Osteoblast (primary cell): Measurements from ENCODE around the gene RETREG2. TPM values are rescaled to one million over a fixed set of nuclear protein-coding genes. Genes with fewer than 3 reads are reported as not detected.

Experiments used
- DNase-seq: peaks from one replicate; pipeline ENCODE4 v3.0.0; 2011; ENCODE audit warnings: low spot score, mixed read lengths; ENCODE audit not compliant: insufficient read length; ENCODE audit errors: missing footprints
- H2AFZ ChIP-seq: 2 replicates; pipeline ENCODE4 v1.6.0; 2011; ENCODE audit warnings: mild to moderate bottlenecking, low read length
- H3K27ac ChIP-seq: 2 replicates; pipeline ENCODE4 v1.5.1; 2011; ENCODE audit warnings: mild to moderate bottlenecking, low read depth, low read length, moderate library complexity
- H3K27me3 ChIP-seq: 2 replicates; pipeline ENCODE4 v1.6.0; 2012; ENCODE audit warnings: mild to moderate bottlenecking, control low read depth, inconsistent platforms, low read length, moderate library complexity; ENCODE audit not compliant: insufficient read depth
- H3K36me3 ChIP-seq: 2 replicates; pipeline ENCODE4 v1.5.1; 2011; ENCODE audit warnings: mild to moderate bottlenecking, low read length, control low read depth, moderate library complexity; ENCODE audit not compliant: insufficient read depth
- H3K4me1 ChIP-seq: 2 replicates; pipeline ENCODE4 v1.5.1; 2011; ENCODE audit warnings: mild to moderate bottlenecking, low read length, control low read depth, moderate library complexity; ENCODE audit not compliant: insufficient read depth
- H3K4me2 ChIP-seq: 2 replicates; pipeline ENCODE4 v1.6.0; 2011; ENCODE audit warnings: mild to moderate bottlenecking, low read length; ENCODE audit not compliant: insufficient read depth
- H3K4me3 ChIP-seq: fragments of 200-600 bp; sonication (generic); 3 replicates; pipeline ENCODE4 v1.5.1; 2012; ENCODE audit warnings: mild to moderate bottlenecking, low read length, inconsistent platforms; ENCODE audit not compliant: insufficient read depth
- H3K79me2 ChIP-seq: 2 replicates; pipeline ENCODE4 v1.6.0; 2012; ENCODE audit warnings: mild to moderate bottlenecking, low read length, control low read depth, inconsistent platforms; ENCODE audit not compliant: insufficient read depth
- H3K9me3 ChIP-seq: 2 replicates; pipeline ENCODE4 v1.5.1; 2011; ENCODE audit warnings: low read depth, low read length, control low read depth
- H4K20me1 ChIP-seq: 2 replicates; pipeline ENCODE4 v1.6.0; 2012; ENCODE audit warnings: mild to moderate bottlenecking, low read length, control low read depth; ENCODE audit not compliant: insufficient read depth
- total RNA-seq: library from RNA; depleted of rRNA; stranded (reverse); fragments of >200 nt; gene quantifications from 2 replicates; pipeline ENCODE4 v1.2.3, GENCODE V29; 2012
- TF ChIP-seq, protein P1 (sequence below): IDR thresholded peaks from 2 replicates; pipeline ENCODE4 v1.5.1; 2011; ENCODE audit warnings: mild to moderate bottlenecking, low read depth, low read length, moderate library complexity; ENCODE audit errors: extremely low read depth

The RETREG2 gene
- total RNA-seq, 1 donor: 121 TPM

DNA sequence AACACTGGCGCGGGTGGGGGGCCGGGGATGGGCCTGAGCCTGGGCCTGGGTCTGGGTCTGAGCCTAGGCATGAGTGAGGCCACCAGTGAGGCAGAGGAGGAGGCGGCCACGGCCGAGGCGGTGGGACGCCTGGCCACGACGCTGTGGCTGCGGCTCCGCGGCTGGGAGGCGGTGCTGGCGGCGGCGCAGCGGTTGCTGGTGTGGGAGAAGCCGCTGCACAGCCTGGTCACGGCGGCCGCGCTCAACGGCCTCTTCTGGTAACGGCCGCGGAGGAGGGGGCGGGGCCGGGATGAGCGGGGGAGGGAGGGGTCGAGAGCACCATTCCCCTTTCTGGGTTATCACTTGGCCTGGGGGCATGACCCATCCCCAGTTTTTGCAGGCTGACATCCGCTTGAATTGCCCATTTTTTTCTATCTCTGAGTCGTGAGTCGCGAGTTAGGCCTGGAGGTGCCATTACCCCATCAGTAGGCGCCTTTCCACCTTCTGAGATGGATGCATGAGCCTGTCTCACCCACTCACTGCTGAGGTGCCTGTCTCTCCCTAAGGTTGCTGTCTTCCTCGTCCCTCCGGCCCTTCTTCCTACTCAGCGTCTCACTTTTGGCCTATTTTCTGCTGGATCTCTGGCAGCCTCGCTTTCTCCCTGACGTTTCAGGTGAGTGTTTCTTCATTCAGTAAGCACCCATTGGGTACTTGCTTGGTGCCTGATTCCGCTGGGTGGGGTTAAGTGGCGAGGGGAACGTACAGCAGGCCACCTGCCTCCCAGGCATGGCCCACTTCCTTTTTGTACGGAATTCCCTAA is 501 bp downstream of the RETREG2 start:
- Histone ChIP-seq H3K36me3 (peaks cover 46% of the 10 kb centered on the region), H4K20me1 (peaks cover 18% of the 10 kb centered on the region), H3K4me3 (peak overlapping the region; percentile 78), H3K27ac (peak overlapping the region; percentile 24), H2AFZ (peak overlapping the region; percentile 57), H3K4me1 (peaks cover 30% of the 10 kb centered on the region), H3K4me2 (peak overlapping the region; percentile 94), H3K9me3 (no peaks in the 10 kb centered on the region), H3K79me2 (peaks cover 56% of the 10 kb centered on the region), H3K27me3 (no peaks in the 10 kb centered on the region)
- peak; percentile 89 for DNase-seq
- TF ChIP-seq, protein P1, sequence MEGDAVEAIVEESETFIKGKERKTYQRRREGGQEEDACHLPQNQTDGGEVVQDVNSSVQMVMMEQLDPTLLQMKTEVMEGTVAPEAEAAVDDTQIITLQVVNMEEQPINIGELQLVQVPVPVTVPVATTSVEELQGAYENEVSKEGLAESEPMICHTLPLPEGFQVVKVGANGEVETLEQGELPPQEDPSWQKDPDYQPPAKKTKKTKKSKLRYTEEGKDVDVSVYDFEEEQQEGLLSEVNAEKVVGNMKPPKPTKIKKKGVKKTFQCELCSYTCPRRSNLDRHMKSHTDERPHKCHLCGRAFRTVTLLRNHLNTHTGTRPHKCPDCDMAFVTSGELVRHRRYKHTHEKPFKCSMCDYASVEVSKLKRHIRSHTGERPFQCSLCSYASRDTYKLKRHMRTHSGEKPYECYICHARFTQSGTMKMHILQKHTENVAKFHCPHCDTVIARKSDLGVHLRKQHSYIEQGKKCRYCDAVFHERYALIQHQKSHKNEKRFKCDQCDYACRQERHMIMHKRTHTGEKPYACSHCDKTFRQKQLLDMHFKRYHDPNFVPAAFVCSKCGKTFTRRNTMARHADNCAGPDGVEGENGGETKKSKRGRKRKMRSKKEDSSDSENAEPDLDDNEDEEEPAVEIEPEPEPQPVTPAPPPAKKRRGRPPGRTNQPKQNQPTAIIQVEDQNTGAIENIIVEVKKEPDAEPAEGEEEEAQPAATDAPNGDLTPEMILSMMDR: no peak

DNA sequence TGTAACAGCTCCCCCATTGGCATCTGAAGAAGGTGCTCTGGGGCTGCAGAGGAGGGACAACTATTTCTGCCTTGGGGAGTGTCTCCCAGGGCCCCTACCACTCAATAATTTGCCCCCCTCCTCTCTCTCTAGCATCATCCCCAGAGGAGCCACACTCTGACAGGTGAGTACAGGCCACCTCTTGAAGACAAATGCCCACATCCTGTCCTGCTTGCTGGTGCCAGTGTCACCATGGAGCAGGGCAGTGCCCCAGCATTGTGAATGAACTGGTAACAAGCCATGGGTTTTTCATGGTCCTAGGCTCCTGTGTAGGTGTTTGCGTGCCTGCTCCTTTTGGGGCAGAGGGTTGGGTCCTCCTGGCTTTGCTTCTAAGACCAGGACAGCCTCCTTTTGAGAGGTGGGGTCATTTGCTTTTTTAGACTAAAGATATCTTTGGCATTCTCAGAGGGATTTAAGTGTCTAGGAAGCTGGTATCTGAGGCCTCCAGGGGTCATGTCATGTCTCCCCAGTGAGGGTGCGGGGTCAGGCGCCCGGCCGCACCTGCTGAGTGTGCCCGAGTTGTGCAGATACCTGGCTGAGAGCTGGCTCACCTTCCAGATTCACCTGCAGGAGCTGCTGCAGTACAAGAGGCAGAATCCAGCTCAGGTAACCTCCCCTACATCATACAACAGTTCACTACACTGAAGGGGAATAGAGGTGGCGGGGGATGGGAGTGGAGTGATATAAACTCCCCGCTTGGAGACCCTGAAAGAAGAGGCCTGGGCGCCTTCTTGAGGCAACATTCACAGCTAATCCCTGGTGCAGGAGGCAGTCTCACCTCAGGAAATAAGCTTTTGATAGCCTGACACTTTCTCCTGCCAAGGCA is 1.8 kb downstream of the RETREG2 start:
- TF ChIP-seq, protein P1: no peak
- no peak overlapping the region for H3K4me3 ChIP-seq
- H3K9me3 ChIP-seq: no peaks in the 10 kb centered on the region
- H3K4me1 ChIP-seq: peaks cover 24% of the 10 kb centered on the region
- peaks cover 51% of the 10 kb centered on the region for H3K36me3 ChIP-seq
- H3K27me3 ChIP-seq: no peaks in the 10 kb centered on the region
- H3K79me2 ChIP-seq: peaks cover 48% of the 10 kb centered on the region
- H3K4me2 ChIP-seq: no peak overlapping the region
- H3K27ac ChIP-seq: no peak overlapping the region
- peaks cover 15% of the 10 kb centered on the region for H4K20me1 ChIP-seq
- no peak for DNase-seq
- no peak overlapping the region for H2AFZ ChIP-seq

DNA sequence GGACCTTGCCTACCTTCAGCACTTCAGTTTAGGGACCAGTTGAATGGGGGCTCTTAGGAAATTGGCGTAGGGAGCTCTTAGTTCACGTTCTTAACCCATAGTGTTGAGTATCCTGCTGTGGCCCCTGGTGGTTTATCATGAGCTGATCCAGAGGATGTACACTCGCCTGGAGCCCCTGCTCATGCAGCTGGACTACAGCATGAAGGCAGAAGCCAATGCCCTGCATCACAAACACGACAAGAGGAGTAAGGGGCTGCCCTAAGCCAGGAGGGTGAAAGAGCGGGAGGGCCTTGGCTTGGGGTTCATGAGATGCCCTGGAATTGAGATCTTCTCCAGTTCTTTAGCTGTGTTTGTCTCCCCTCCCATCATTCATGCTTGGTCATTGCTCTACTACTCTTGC is 2.9 kb downstream of the RETREG2 start:
- no peak for DNase-seq
- TF ChIP-seq, protein P1: no peak
- peaks cover 17% of the 10 kb centered on the region for H3K4me1 ChIP-seq

DNA sequence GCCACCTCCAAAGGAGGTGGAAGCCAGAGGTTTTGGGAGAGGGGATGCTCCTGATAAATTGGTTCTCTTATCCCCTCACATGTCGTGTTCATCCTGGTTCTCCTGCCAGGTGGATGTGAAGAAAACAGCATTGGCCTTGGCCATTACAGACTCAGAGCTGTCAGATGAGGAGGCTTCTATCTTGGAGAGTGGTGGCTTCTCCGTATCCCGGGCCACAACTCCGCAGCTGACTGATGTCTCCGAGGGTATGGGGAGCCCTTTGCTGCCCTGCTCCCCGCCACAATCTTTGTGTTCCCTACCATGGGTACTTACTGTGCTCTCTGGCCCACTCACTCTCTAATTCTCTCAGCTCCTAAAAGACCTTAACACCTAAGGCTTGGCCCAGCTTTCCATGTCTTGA is 3.5 kb downstream of the RETREG2 start:
- Histone ChIP-seq H3K79me2 (peaks cover 32% of the 10 kb centered on the region), H3K36me3 (peaks cover 49% of the 10 kb centered on the region), H3K4me3 (no peak overlapping the region), H3K27ac (no peak overlapping the region), H3K27me3 (no peaks in the 10 kb centered on the region), H3K4me2 (no peak overlapping the region), H2AFZ (no peak overlapping the region), H4K20me1 (peaks cover 14% of the 10 kb centered on the region), H3K4me1 (peaks cover 16% of the 10 kb centered on the region), H3K9me3 (no peaks in the 10 kb centered on the region)
- TF ChIP-seq, protein P1: no peak
- DNase-seq: no peak

More for the DNA sequence above, 2.9 kb downstream of the RETREG2 start:
- Histone ChIP-seq H2AFZ (no peak overlapping the region), H4K20me1 (peaks cover 14% of the 10 kb centered on the region), H3K36me3 (peaks cover 49% of the 10 kb centered on the region), H3K4me2 (no peak overlapping the region), H3K9me3 (no peaks in the 10 kb centered on the region), H3K27me3 (no peaks in the 10 kb centered on the region), H3K4me3 (no peak overlapping the region), H3K27ac (no peak overlapping the region), H3K79me2 (peaks cover 38% of the 10 kb centered on the region)
